GM18870 (cell line): ENCODE results near the gene PKHD1.

ENCODE experiments used
- ATAC-seq: cut with Tn5 transposase; IDR thresholded peaks from one replicate; pipeline ENCODE4 v1.9.1; 2021; ENCODE audit warnings: moderate library complexity; ENCODE audit not compliant: unreplicated experiment

Gene PKHD1, protein sequence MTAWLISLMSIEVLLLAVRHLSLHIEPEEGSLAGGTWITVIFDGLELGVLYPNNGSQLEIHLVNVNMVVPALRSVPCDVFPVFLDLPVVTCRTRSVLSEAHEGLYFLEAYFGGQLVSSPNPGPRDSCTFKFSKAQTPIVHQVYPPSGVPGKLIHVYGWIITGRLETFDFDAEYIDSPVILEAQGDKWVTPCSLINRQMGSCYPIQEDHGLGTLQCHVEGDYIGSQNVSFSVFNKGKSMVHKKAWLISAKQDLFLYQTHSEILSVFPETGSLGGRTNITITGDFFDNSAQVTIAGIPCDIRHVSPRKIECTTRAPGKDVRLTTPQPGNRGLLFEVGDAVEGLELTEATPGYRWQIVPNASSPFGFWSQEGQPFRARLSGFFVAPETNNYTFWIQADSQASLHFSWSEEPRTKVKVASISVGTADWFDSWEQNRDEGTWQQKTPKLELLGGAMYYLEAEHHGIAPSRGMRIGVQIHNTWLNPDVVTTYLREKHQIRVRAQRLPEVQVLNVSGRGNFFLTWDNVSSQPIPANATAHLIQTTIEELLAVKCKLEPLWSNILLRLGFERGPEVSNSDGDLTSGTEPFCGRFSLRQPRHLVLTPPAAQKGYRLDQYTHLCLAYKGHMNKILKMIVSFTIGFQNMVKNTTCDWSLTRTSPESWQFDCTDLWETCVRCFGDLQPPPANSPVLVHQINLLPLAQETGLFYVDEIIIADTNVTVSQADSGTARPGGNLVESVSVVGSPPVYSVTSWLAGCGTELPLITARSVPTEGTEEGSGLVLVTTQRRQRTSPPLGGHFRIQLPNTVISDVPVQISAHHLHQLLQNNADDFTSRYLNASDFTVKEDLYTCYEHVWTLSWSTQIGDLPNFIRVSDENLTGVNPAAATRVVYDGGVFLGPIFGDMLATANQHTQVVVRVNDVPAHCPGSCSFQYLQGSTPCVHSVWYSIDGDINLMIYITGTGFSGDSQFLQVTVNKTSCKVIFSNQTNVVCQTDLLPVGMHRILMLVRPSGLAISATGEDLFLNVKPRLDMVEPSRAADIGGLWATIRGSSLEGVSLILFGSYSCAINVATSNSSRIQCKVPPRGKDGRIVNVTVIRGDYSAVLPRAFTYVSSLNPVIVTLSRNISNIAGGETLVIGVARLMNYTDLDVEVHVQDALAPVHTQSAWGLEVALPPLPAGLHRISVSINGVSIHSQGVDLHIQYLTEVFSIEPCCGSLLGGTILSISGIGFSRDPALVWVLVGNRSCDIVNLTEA (N-terminal part only)

DNA sequence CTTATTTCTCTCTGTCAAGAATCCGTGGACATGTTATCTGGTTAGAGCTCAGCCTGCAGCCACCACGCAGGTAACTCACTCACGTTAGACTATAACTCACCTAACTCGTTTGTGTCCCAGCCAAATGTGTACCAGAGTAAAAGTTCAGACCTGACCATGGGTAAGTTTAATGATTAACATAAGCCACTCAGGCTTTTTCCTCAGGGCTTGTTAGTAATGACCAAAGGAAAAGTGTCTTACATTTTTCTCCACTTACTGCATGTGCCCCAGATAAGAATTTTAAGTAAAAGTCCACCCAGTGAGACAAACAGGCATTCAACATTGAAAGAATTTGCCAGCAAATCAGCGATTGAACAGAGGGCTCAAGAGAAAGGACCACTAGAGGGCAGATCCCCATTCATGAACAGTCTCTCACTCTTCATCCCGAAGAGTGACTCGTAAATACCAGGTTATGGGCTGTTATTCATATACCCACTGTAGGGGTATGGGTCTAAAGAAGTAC lies at the start of gene PKHD1:
Gene PKHD1, minus strand, starts transcription at position 116 of the 502 bp plus-strand sequence. CDS start 2,680 bp downstream, outside the sequence.
- ATAC-seq = no peak

DNA sequence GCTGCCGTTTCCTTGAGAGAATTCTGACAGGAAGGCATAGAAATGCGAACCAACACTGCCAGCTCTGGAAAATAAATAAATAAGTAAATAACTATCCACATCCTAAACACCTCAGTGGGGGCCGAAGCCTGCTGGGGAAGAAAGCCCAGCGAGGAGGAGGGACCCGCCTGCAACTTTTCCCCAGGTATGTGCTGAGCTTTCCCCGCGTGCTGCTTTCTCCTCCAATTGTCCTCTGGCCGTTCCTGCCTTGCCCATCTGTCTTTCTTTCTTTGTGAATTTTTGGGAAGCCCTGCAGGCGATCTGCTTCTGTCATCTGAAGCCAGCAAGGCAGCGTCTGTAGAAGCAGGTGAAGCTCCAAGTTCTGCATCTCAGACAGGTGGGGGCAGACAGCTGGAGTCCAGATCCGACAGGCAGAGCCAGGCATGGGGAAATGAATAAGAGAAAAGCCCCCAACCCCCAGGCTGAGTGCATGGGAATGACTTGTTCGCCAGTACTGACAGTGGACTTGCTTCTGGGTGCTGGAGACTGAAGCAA lies 49.6 kb upstream of the PKHD1 start:
- no peak for ATAC-seq

DNA sequence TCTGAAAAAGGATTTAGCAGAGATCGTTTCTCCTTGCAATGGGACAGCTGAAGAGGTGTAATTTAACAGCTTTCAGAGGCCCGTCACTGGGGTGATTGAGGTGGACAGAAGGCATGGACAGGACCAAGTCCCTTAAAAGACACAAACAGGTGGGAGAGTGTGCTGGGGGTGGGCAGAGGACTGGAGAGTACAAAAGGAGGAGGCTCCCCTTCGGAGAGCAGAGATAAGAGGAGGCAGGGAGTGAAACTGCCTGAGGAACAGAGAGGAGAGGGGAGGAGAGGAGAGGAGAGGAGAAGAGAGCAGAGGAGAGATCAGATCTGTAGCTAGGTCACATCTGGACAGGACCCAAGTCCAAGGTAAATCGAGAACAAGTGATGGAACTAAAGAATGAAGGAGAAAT lies 48.6 kb upstream of the PKHD1 start:
- ATAC-seq = no peak

GRCh38 chr6:52135217-52135616 lies 47.8 kb upstream of the PKHD1 start:
- no peak for ATAC-seq

DNA sequence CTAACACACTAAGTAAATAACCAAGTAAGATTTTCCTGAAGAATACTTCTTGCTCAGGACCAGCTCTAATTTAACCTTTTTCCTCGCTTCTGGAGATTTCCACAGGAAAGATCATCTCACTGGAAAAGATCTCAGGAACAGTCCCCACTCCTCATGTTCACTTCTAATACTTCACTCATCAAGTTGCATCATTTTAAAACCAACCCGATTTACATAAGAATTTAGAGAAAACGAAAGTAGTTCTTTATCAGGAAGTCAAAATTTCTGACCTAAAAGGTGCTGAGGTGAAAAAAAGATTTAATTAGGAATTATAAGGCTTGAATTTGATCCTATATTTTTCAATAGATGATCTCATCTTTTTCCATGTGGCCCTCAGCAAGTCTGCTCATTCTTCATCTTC lies 46.6 kb upstream of the PKHD1 start:
- ATAC-seq = no peak

DNA sequence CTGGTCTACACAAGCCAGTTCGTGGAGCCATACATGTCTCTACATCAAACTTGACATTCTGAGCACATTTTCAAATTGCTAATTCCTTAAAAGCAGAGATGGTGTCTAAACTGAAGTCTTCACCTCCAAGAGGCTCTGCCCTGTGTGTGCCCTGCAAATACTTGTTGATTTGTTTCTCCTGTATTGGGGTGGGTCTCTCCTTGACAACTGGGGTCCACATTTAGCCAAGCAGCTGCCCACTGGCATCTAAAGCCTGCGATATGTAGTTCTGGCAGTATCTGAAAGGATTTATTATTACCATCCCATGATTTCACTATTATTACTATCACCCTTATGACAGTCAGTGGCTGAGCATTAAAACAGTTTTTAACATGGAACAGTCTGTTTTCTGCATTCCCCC lies 45.9 kb upstream of the PKHD1 start:
- no peak for ATAC-seq

DNA sequence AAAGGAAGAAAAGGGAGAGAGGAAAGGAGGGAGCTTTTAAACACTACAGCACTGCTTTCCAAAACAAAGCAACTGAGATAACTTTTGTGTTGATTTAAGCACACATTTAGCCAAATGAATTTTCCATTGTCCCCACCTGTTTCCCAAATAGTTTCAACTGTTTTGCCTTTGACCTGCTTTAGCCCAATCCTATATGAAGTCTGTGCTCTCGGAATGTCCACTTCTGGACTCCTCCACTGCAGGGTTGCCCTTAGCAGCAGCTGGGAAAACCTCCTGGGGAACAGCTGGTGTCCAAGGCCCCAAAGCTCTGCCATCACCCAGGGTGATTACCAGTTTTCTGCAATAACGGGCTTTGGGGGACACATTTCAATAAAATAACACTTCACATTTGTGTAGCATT lies 44.9 kb upstream of the PKHD1 start:
- no peak for ATAC-seq

- no peak for ATAC-seq
Observed at GRCh38 chr6:52130440-52130839, 43.0 kb upstream of the PKHD1 start.

- no peak for ATAC-seq
Observed at GRCh38 chr6:52127957-52128356, 40.5 kb upstream of the PKHD1 start.

DNA sequence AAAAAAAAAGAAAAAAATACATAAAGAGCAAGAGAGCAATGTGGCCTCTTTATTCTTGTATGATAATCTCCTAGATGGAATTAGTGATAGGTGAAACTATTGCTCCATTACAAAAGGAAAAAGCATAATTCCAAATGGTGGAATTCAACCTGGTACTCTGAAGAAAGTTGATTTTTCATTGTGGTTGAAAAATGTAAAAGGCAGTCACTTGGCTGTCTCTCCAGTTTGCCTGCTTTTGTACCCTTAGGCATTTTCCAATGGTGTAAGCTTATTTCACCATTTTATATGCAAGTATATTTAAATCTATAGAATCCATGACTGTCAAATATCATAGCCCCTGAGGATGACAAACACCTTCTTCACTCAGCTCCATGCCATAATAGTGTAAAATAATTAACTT lies 38.8 kb upstream of the PKHD1 start:
- ATAC-seq = no peak

DNA sequence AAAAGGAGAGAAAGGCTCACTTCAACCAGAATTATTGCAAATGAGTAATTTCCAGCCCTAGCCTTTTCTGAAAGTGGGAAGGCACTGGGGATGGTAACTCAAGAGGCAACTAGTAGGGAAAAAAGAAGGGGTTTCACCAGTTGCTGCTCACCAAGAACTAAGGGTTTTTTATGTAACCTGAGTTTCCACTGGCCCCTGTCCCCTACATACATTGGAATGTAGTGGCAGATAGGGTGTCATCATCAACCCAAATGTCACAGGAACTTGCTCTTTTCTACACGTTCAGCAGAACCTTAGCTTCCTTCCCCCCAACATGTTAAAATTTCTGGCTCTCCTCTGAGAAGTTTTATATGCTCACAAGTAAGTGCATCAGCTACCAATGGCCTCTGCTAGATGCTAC lies 38.2 kb upstream of the PKHD1 start:
- ATAC-seq = no peak

DNA sequence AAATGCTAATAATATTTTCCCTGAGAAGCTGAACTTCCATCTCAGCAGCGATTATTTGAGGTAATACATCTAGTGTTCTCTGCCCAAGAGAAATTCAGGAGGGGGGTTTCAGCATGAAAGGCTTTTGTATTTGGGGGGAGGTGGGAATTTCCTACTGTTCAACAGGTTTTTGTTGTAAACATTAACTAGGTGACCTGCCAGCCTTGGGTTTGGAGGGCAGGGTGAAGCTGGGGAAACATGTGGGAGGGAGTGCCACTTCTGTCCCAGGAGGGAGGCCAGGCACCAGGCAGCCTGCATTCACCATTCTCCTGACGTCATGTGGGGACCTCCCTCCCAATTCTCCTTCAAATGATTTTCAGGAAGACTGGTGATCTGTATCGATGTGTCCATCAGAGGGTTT lies 37.7 kb upstream of the PKHD1 start:
- no peak for ATAC-seq

- no peak for ATAC-seq
Observed at GRCh38 chr6:52124126-52125121, 37.0 kb upstream of the PKHD1 start.

GRCh38 chr6:52123251-52123650 lies 35.8 kb upstream of the PKHD1 start:
- ATAC-seq = no peak

DNA sequence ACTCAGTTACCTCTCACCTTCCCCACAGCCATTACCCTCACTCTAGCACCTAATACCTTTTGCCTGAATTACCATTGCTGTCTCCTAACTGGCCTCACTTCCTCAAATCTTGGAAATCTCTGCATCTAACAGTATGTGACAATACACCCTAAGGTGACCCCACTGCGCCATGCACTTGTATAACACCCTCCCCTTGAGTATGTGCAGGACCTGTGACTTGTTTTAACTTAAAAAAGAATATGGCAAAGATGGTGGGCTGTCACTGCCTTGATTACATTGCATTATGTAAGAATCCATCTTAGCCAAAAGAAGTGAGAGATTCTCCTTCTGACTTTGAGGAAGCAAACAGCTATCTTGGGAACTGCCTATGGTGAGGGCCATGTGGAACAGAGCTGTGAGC lies 29.9 kb upstream of the PKHD1 start:
- no peak for ATAC-seq

DNA sequence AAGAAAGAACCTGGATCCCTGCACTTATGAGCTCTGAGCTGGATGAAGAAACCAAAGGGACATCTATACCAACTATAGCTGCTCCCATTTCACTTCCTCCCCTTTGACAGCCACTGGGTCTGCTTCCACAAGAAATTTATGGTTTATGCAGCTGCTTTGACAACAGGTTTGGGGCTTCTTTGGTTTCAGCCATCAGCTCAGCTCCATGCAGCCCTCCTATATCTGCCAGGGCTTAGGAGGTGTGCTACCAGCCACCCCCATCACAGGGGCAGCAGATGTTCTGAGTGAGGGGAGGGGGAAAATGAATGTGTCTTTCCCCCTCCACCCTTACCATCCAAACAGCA lies 29.2 kb upstream of the PKHD1 start:
- no peak for ATAC-seq

GRCh38 chr6:52115891-52116604 lies 28.6 kb upstream of the PKHD1 start:
- ATAC-seq = no peak

GRCh38 chr6:52115145-52115741 lies 27.8 kb upstream of the PKHD1 start:
- ATAC-seq = no peak

DNA sequence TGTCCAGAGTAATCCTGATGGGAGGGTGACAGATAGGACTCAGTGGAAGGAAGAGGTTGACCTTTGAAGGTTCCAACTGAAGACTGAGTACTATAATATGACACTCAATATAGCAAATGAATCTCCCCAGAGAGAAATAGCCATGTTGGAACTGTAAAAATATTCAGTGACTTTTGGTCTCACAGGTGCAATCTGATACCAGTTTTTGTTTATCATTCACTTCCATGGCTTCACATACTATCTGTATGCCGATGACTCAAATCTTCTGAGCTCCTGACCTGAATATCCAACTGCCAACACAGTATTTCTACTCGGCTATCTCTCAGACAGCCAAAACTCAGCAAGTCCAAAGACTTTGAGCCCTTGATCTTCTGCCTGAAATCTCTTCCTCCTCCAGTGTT lies 21.8 kb upstream of the PKHD1 start:
- no peak for ATAC-seq
